Stimulated activated naive B cell treated with anti-CD40 and anti-IgM and Interleukin-4, amounts not matched to agents 10 μg/mL and 1 μg/mL and 100 μg/mL, for 72 hours (primary cell): ENCODE data around the gene KCNK6.
A peak's percentile ranks its signal among the peaks of the same experiment; 100 is the strongest.

Source experiments
- ATAC-seq, 2 donors: fragments of 150-1000 bp; cut with Tn5 transposase; replicated peaks; 2 replicates each; pipeline ENCODE4 v1.10.0; 2021; ENCODE audit warnings: moderate library complexity in 1 of 2
- DNase-seq: peaks from one replicate; pipeline ENCODE4 v3.0.0; 2021
- H3K27ac Mint-ChIP-seq: one replicate; pipeline ENCODE4 v1.8.0; 2022; ENCODE audit warnings: mild to moderate bottlenecking, mixed read lengths
- H3K27me3 Mint-ChIP-seq, 2 donors: one replicate each; pipeline ENCODE4 v1.8.0; 2022; ENCODE audit warnings: mixed read lengths in 2 of 2
- H3K36me3 Mint-ChIP-seq, 2 donors: one replicate each; pipeline ENCODE4 v1.8.0; 2022; ENCODE audit warnings: mixed read lengths in 2 of 2, mild to moderate bottlenecking in 1 of 2
- H3K4me1 Mint-ChIP-seq, 2 donors: one replicate each; pipeline ENCODE4 v1.8.0; 2022; ENCODE audit warnings: mixed read lengths in 2 of 2, mild to moderate bottlenecking in 1 of 2
- H3K4me3 Mint-ChIP-seq, 2 donors: one replicate each; pipeline ENCODE4 v1.8.0; 2022; ENCODE audit warnings: mild to moderate bottlenecking in 2 of 2, mixed read lengths in 2 of 2, moderate library complexity in 1 of 2
- H3K9me3 Mint-ChIP-seq, 2 donors: one replicate each; pipeline ENCODE4 v1.8.0; 2022; ENCODE audit warnings: mixed read lengths in 2 of 2, mild to moderate bottlenecking in 1 of 2

The KCNK6 gene

GRCh38 chr19:38319421-38320258 lies at the start of gene KCNK6:
Gene KCNK6, plus strand, starts transcription at chr19:38319845. Its CDS starts 106 bp downstream, at chr19:38319951.
- peak; percentile 30 for DNase-seq
- H3K9me3 Mint-ChIP-seq: no peaks in the 10 kb centered on the region
- peak; percentile 22 to 25 for ATAC-seq
- peaks cover 36 to 54% of the 10 kb centered on the region in 2 donors for H3K4me1 Mint-ChIP-seq
- peaks cover 0 to 14% of the 10 kb centered on the region in 2 donors for H3K36me3 Mint-ChIP-seq
- peak within 1 kb of the TSS; percentile 89 to 96 for H3K4me3 Mint-ChIP-seq
- no peaks in the 10 kb centered on the region for H3K27me3 Mint-ChIP-seq
- H3K27ac Mint-ChIP-seq: peak within 1 kb of the TSS; percentile 95

DNA sequence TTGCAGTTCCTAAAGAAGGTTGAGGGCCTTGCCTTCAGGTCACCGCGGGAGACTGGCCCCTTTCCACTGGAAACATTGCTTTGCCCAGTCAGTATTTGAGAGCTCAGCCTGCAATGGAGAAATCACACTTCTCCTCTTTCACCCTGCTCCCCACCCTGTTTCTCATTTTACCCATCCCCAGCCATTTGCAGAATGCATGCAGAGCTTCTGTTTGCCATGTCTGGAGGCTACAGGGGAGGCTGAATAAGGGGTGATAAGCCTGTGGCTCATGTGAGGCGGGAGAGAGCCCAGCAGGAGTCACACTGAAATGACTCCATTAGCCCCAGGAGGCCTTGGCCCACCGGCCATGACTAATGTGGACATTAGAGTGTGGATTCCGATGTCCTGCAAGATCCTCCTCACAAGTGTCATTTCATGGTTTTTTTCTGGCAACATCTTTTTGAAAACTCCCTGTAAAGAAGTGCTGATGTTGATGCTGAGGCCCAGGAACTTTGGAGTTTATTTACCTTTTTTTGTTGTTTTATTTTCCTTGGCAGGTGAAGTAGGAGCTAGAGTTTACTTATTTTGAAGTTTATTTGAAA lies 49.0 kb upstream of the KCNK6 start:
- DNase-seq (no peak), ATAC-seq (no peak)
- peaks cover 47 to 88% of the 10 kb centered on the region in 2 donors for H3K4me1 Mint-ChIP-seq
- H3K36me3 Mint-ChIP-seq: peaks cover 51 to 70% of the 10 kb centered on the region in 2 donors
- no peak overlapping the region for H3K4me3 Mint-ChIP-seq
- H3K9me3 Mint-ChIP-seq: no peaks in the 10 kb centered on the region
- no peaks in the 10 kb centered on the region for H3K27me3 Mint-ChIP-seq
- H3K27ac Mint-ChIP-seq: no peak overlapping the region

DNA sequence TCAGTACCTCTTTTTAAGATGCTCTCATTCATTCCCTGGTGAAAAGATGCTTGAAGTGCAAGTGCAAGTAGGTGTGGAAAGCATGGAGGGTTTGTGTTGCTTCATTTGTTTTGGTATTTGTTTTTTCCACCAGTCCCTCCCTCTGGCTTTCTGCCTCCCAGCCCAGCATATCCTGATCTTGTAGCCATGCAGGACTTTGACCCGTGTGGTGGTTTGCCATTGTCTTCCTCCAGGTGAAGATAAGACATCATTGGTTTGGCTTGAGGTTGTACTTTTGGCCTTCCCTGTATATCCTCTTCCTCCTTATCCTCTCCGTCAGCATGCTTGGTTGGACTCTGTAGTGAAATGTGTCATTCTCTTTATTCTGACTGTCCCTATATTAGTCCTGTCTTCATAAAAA lies 46.1 kb upstream of the KCNK6 start:
- Mint-ChIP-seq H3K9me3 (no peaks in the 10 kb centered on the region), H3K4me3 (no peak overlapping the region), H3K27me3 (no peaks in the 10 kb centered on the region), H3K36me3 (peaks cover 33 to 60% of the 10 kb centered on the region in 2 donors), H3K4me1 (peaks cover 28 to 74% of the 10 kb centered on the region in 2 donors), H3K27ac (peak overlapping the region; percentile 65)
- DNase-seq (no peak), ATAC-seq (no peak)

GRCh38 chr19:38274739-38275138 lies 44.9 kb upstream of the KCNK6 start:
- Mint-ChIP-seq H3K9me3 (no peaks in the 10 kb centered on the region), H3K36me3 (peaks cover 27 to 58% of the 10 kb centered on the region in 2 donors), H3K4me3 (peak overlapping the region in 1 of 2 donors; percentile 30), H3K27ac (peak overlapping the region; percentile 69), H3K4me1 (peaks cover 27 to 66% of the 10 kb centered on the region in 2 donors), H3K27me3 (no peaks in the 10 kb centered on the region)
- ATAC-seq (no peak), DNase-seq (no peak)

GRCh38 chr19:38276942-38277517 lies 42.6 kb upstream of the KCNK6 start:
- DNase-seq: no peak
- Mint-ChIP-seq H3K4me3 (no peak overlapping the region), H3K27me3 (no peaks in the 10 kb centered on the region), H3K4me1 (peaks cover 29 to 65% of the 10 kb centered on the region in 2 donors), H3K9me3 (no peaks in the 10 kb centered on the region), H3K27ac (no peak overlapping the region), H3K36me3 (peaks cover 27 to 57% of the 10 kb centered on the region in 2 donors)
- no peak for ATAC-seq

DNA sequence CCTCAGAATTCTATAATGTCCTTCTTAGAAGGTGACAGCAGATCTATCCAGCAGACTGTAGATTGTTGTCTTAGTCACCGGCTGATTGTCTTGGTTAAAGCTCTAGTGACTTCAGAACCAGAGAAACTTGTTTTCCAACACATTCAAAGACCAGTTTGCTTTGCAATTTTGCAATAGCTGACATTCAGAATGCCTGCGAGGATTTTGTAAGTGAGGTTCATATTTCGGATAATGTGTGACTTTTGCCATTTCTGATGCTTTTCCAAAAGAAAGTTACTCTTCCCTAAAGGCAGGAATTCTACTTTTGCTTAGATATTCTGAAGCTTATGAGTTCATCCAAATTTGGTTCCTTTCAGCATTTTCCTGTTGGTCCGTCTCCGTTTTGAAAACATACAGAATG lies 42.1 kb upstream of the KCNK6 start:
- H3K4me1 Mint-ChIP-seq: peaks cover 27 to 65% of the 10 kb centered on the region in 2 donors
- DNase-seq (no peak), ATAC-seq (no peak)
- no peaks in the 10 kb centered on the region for H3K27me3 Mint-ChIP-seq
- no peak overlapping the region for H3K4me3 Mint-ChIP-seq
- no peaks in the 10 kb centered on the region for H3K9me3 Mint-ChIP-seq
- no peak overlapping the region for H3K27ac Mint-ChIP-seq
- peaks cover 26 to 55% of the 10 kb centered on the region in 2 donors for H3K36me3 Mint-ChIP-seq

GRCh38 chr19:38277969-38278680 lies 41.5 kb upstream of the KCNK6 start:
- H3K4me3 Mint-ChIP-seq: no peak overlapping the region
- peaks cover 32 to 61% of the 10 kb centered on the region in 2 donors for H3K36me3 Mint-ChIP-seq
- no peak overlapping the region for H3K27ac Mint-ChIP-seq
- DNase-seq: no peak
- ATAC-seq: no peak
- no peaks in the 10 kb centered on the region for H3K27me3 Mint-ChIP-seq
- peaks cover 29 to 68% of the 10 kb centered on the region in 2 donors for H3K4me1 Mint-ChIP-seq
- no peaks in the 10 kb centered on the region for H3K9me3 Mint-ChIP-seq

- Mint-ChIP-seq H3K27me3 (no peaks in the 10 kb centered on the region), H3K27ac (peak overlapping the region; percentile 31), H3K4me3 (no peak overlapping the region), H3K9me3 (no peaks in the 10 kb centered on the region), H3K36me3 (peaks cover 30 to 60% of the 10 kb centered on the region in 2 donors), H3K4me1 (peaks cover 27 to 68% of the 10 kb centered on the region in 2 donors)
- no peak for ATAC-seq
- DNase-seq: no peak
These were observed 40.9 kb upstream of the KCNK6 start for GRCh38 chr19:38278751-38279150.

GRCh38 chr19:38280030-38280921 lies 39.4 kb upstream of the KCNK6 start:
- H3K27me3 Mint-ChIP-seq: no peaks in the 10 kb centered on the region
- peak overlapping the region; percentile 47 for H3K27ac Mint-ChIP-seq
- no peaks in the 10 kb centered on the region for H3K9me3 Mint-ChIP-seq
- ATAC-seq (no peak), DNase-seq (no peak)
- no peak overlapping the region for H3K4me3 Mint-ChIP-seq
- peaks cover 31 to 70% of the 10 kb centered on the region in 2 donors for H3K4me1 Mint-ChIP-seq
- peaks cover 36 to 59% of the 10 kb centered on the region in 2 donors for H3K36me3 Mint-ChIP-seq

DNA sequence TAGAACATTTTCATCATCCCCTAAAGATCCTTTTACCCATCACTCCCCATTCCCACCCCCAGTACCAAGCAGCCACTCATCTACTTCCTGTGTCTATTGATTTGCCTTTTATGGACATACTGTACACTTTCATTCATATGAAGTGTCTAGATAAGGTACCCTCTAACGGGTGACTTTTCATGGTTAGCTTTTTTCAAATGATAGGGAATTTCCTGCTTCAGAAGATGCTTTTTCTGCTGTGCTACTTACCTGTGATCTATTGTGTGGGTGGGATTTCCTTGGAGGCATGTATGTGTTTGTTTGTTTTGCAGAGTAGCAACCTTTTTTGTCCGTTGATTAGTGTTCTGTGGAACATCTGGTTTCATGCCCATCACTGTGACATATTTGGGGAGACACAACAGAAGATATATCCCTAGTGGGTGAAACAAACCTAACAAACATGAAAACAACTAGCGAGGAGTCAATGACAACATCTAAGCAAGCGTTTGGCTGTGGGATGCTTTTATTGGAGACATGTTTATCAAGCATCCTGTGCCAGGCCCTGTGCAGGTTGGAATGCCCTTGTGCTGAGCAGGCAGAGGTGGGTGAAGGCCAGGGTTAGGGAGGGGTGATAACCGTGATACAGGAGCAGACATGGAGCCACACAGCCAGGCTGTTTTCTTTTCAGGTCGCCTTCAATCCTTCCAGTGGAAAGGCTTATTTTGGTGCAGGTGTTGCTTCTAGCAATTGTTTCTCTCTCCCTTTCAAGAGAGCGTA lies 37.7 kb upstream of the KCNK6 start:
- peak overlapping the region; percentile 3 for H3K27ac Mint-ChIP-seq
- ATAC-seq (peak; percentile 39 to 49), DNase-seq (no peak)
- H3K4me3 Mint-ChIP-seq: no peak overlapping the region
- H3K9me3 Mint-ChIP-seq: no peaks in the 10 kb centered on the region
- peaks cover 32 to 74% of the 10 kb centered on the region in 2 donors for H3K4me1 Mint-ChIP-seq
- peaks cover 43 to 64% of the 10 kb centered on the region in 2 donors for H3K36me3 Mint-ChIP-seq
- no peaks in the 10 kb centered on the region for H3K27me3 Mint-ChIP-seq

GRCh38 chr19:38283271-38283670 lies 36.4 kb upstream of the KCNK6 start:
- no peak for DNase-seq

GRCh38 chr19:38284422-38284821 lies 35.2 kb upstream of the KCNK6 start:
- H3K27me3 Mint-ChIP-seq: no peaks in the 10 kb centered on the region
- H3K4me1 Mint-ChIP-seq: peaks cover 36 to 68% of the 10 kb centered on the region in 2 donors
- peak overlapping the region; percentile 95 for H3K27ac Mint-ChIP-seq
- peaks cover 47 to 73% of the 10 kb centered on the region in 2 donors for H3K36me3 Mint-ChIP-seq
- ATAC-seq (peak; percentile 85 to 87), DNase-seq (peak; percentile 13)
- peak overlapping the region; percentile 46 to 69 for H3K4me3 Mint-ChIP-seq
- H3K9me3 Mint-ChIP-seq: no peaks in the 10 kb centered on the region

More at GRCh38 chr19:38283271-38283670, 36.4 kb upstream of the KCNK6 start:
- Mint-ChIP-seq H3K9me3 (no peaks in the 10 kb centered on the region), H3K4me1 (peaks cover 36 to 72% of the 10 kb centered on the region in 2 donors), H3K4me3 (no peak overlapping the region), H3K36me3 (peaks cover 44 to 69% of the 10 kb centered on the region in 2 donors), H3K27me3 (no peaks in the 10 kb centered on the region), H3K27ac (no peak overlapping the region)
- ATAC-seq: no peak

DNA sequence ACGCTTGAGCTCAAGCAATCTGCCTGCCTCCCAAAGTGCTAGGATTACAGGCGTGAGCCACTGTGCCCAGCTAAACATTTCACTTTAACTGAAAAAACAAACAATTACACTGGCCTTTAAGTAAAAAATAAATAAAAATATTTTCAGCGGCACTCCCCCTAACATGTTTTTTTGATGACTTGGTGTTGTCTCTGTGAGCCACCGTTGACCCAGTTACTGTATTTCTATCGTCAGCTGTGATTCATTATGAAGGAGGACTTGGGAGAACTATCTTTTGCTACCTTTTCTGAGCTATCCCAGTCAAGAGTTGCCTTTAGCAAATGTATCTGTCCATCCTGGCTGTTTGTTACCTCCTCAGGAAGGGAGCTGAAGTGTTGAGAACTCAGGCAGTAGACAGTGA lies 34.1 kb upstream of the KCNK6 start:
- peaks cover 29 to 58% of the 10 kb centered on the region in 2 donors for H3K4me1 Mint-ChIP-seq
- ATAC-seq: no peak
- H3K27ac Mint-ChIP-seq: peak overlapping the region; percentile 67
- peaks cover 54 to 74% of the 10 kb centered on the region in 2 donors for H3K36me3 Mint-ChIP-seq
- no peak for DNase-seq
- no peak overlapping the region for H3K4me3 Mint-ChIP-seq
- no peaks in the 10 kb centered on the region for H3K27me3 Mint-ChIP-seq
- no peaks in the 10 kb centered on the region for H3K9me3 Mint-ChIP-seq
